SK-N-SH (cell line): Measurements from ENCODE around the gene FOCAD. TPM values are rescaled to one million over a fixed set of nuclear protein-coding genes. Genes with fewer than 3 reads are reported as not detected.

Source experiments
- CTCF ChIA-PET: fragments of 300-600, 350-600 bp; formaldehyde crosslinking; extraction: SDS; loops from one replicate; lab custom pipeline; 2021; lab: Yijun Ruan, JAX
- POLR2A ChIA-PET: fragments of 350-600 bp; sonication (Branson Sonifier 250); formaldehyde crosslinking; extraction: SDS; loops from one replicate; lab custom pipeline; 2020; ENCODE audit warnings: antibody characterized with exemption, inconsistent platforms; lab: Yijun Ruan, JAX
- DNase-seq: peaks from one replicate; pipeline ENCODE4 v3.0.0; 2012
- H2AFZ ChIP-seq: fragments of 200-600 bp; sonication (generic); 2 replicates; pipeline ENCODE4 v1.8.1; 2016; ENCODE audit warnings: antibody characterized with exemption, mild to moderate bottlenecking, low read depth
- H3F3A ChIP-seq: fragments of 200-600 bp; sonication (generic); replicated peaks from 2 replicates; pipeline ENCODE3; 2016; ENCODE audit warnings: antibody characterized with exemption, mild to moderate bottlenecking; ENCODE audit not compliant: insufficient read depth
- H3K27ac ChIP-seq, 2 experiments: fragments of 200-500 bp in 1 of 2; fragments of 200-600 bp in 1 of 2; sonication (Bioruptor generic) in 1 of 2; sonication (generic), shearing (Covaris generic) in 1 of 2; 2 replicates each; pipeline versions ENCODE4 v1.5.1 to v1.6.1; 2014 to 2016; ENCODE audit warnings: low read depth in 2 of 2, inconsistent platforms in 1 of 2, low read length in 1 of 2, mild to moderate bottlenecking in 1 of 2, mixed read lengths in 1 of 2
- H3K27me3 ChIP-seq: fragments of 200-600 bp; sonication (generic), shearing (Covaris generic); 2 replicates; pipeline ENCODE4 v1.6.1; 2016; ENCODE audit warnings: mixed run types; ENCODE audit not compliant: insufficient read depth
- H3K36me3 ChIP-seq, 2 experiments: fragments of 200-500 bp in 1 of 2; fragments of 200-600 bp in 1 of 2; sonication (Bioruptor generic) in 1 of 2; sonication (generic) in 1 of 2; replicated peaks in 1 of 2; 2 replicates each; pipeline versions ENCODE3 to v1.5.1; 2014 to 2016; ENCODE audit warnings: low read length in 1 of 2, mild to moderate bottlenecking in 1 of 2; ENCODE audit not compliant: insufficient read depth in 2 of 2, control insufficient read depth in 1 of 2
- H3K4me1 ChIP-seq, 2 experiments: fragments of 200-500 bp in 1 of 2; fragments of 200-600 bp in 1 of 2; sonication (Bioruptor generic) in 1 of 2; sonication (generic), shearing (Covaris generic) in 1 of 2; 2 replicates each; pipeline versions ENCODE4 v1.5.1 to v1.6.1; 2014 to 2016; ENCODE audit warnings: low read depth in 1 of 2, low read length in 1 of 2, mixed run types in 1 of 2; ENCODE audit not compliant: insufficient read depth in 2 of 2, control insufficient read depth in 1 of 2
- H3K4me2 ChIP-seq: fragments of 200-600 bp; sonication (generic), shearing (Covaris generic); 2 replicates; pipeline ENCODE4 v1.6.1; 2017; ENCODE audit warnings: mixed run types
- H3K4me3 ChIP-seq, 2 experiments: fragments of 200-500 bp in 1 of 2; fragments of 200-600 bp in 1 of 2; sonication (Bioruptor generic) in 1 of 2; sonication (generic), shearing (Covaris generic) in 1 of 2; 2 replicates each; pipeline versions ENCODE4 v1.5.1 to v1.8.1; 2014 to 2016; ENCODE audit warnings: low read depth in 2 of 2, inconsistent platforms in 1 of 2, low read length in 1 of 2, mild to moderate bottlenecking in 1 of 2, mixed read lengths in 1 of 2, moderate library complexity in 1 of 2
- H3K79me2 ChIP-seq: fragments of 200-600 bp; sonication (generic); 2 replicates; pipeline ENCODE4 v1.8.1; 2017; ENCODE audit warnings: mild to moderate bottlenecking; ENCODE audit not compliant: insufficient read depth
- H3K9ac ChIP-seq: fragments of 200-600 bp; sonication (generic); 2 replicates; pipeline ENCODE4 v1.6.1; 2017; ENCODE audit warnings: mixed run types
- H3K9me2 ChIP-seq: fragments of 200-600 bp; sonication (generic); 2 replicates; pipeline ENCODE4 v1.6.1; 2017; ENCODE audit warnings: mixed run types
- H3K9me3 ChIP-seq: fragments of 200-600 bp; sonication (generic); 2 replicates; pipeline ENCODE4 v1.6.1; 2017; ENCODE audit warnings: mixed run types, mild to moderate bottlenecking, moderate library complexity
- H4K20me1 ChIP-seq: fragments of 200-600 bp; sonication (generic); 2 replicates; pipeline ENCODE4 v1.6.1; 2017; ENCODE audit warnings: mild to moderate bottlenecking, mixed run types; ENCODE audit not compliant: insufficient read depth
- CHD2 ChIP-seq: fragments of 150-350 bp; IDR thresholded peaks from 2 replicates; pipeline ENCODE4 v1.6.1; 2018; ENCODE audit warnings: low read length; ENCODE audit not compliant: partially characterized antibody
- FOSL2 ChIP-seq: IDR thresholded peaks from 2 replicates; pipeline ENCODE4 v1.4.0; 2012; ENCODE audit warnings: low read depth, mild to moderate bottlenecking, moderate library complexity, borderline replicate concordance
- GABPA ChIP-seq: IDR thresholded peaks from 2 replicates; pipeline ENCODE4 v1.4.0; 2012; ENCODE audit warnings: low read depth, mild to moderate bottlenecking
- GATA2 ChIP-seq: sonication (generic); formaldehyde crosslinking; IDR thresholded peaks from 2 replicates; pipeline ENCODE4 v1.5.0; 2020; ENCODE audit warnings: mild to moderate bottlenecking, missing genetic modification reagents
- JUND ChIP-seq: IDR thresholded peaks from 2 replicates; pipeline ENCODE4 v1.4.0; 2012
- MXI1 ChIP-seq: IDR thresholded peaks from 2 replicates; pipeline ENCODE4 v1.6.1; 2012; ENCODE audit warnings: mild to moderate bottlenecking, low read depth, low read length, improper control_type of control experiment
- NFIC ChIP-seq: IDR thresholded peaks from 2 replicates; pipeline ENCODE4 v1.4.0; 2012; ENCODE audit warnings: borderline replicate concordance
- NRF1 ChIP-seq: IDR thresholded peaks from 2 replicates; pipeline ENCODE4 v1.6.1; 2012; ENCODE audit warnings: low read depth, mild to moderate bottlenecking, low read length
- POLR2AphosphoS5 ChIP-seq: IDR thresholded peaks from 2 replicates; pipeline ENCODE4 v1.6.1; 2012; ENCODE audit warnings: low read depth, low read length
- SIN3A ChIP-seq: IDR thresholded peaks from 2 replicates; pipeline ENCODE4 v1.6.1; 2012; ENCODE audit warnings: low read depth, mild to moderate bottlenecking, low read length, moderate library complexity, borderline replicate concordance
- TAF1 ChIP-seq: IDR thresholded peaks from 2 replicates; pipeline ENCODE4 v1.6.1; 2012; ENCODE audit warnings: low read depth, mild to moderate bottlenecking, low read length, moderate library complexity, borderline replicate concordance
- WGBS: methylation state at CpG from one replicate; pipeline ENCODE4 v1.1.6; 2017; ENCODE audit warnings: low lambda C conversion rate; 5-methylcytosine and 5-hydroxymethylcytosine counted together
- polyA plus RNA-seq, 3 experiments: library from polyadenylated mRNA; depleted of rRNA; stranded (reverse); fragments of >200 nt; gene quantifications; 2 replicates each; pipeline ENCODE4 v1.2.3, GENCODE V29; 2012
- TF ChIP-seq, protein P1 (sequence below): fragments of 200-600 bp; sonication (generic); IDR thresholded peaks from 2 replicates; pipeline ENCODE4 v1.6.1; 2017; ENCODE audit warnings: antibody characterized with exemption, mild to moderate bottlenecking, moderate library complexity
- TF ChIP-seq, protein P2 (sequence below): IDR thresholded peaks from 2 replicates; pipeline ENCODE4 v1.4.0; 2012; ENCODE audit warnings: low read depth
- TF ChIP-seq, protein P3 (sequence below): IDR thresholded peaks from 2 replicates; pipeline ENCODE4; 2012

FOCAD gene, protein sequence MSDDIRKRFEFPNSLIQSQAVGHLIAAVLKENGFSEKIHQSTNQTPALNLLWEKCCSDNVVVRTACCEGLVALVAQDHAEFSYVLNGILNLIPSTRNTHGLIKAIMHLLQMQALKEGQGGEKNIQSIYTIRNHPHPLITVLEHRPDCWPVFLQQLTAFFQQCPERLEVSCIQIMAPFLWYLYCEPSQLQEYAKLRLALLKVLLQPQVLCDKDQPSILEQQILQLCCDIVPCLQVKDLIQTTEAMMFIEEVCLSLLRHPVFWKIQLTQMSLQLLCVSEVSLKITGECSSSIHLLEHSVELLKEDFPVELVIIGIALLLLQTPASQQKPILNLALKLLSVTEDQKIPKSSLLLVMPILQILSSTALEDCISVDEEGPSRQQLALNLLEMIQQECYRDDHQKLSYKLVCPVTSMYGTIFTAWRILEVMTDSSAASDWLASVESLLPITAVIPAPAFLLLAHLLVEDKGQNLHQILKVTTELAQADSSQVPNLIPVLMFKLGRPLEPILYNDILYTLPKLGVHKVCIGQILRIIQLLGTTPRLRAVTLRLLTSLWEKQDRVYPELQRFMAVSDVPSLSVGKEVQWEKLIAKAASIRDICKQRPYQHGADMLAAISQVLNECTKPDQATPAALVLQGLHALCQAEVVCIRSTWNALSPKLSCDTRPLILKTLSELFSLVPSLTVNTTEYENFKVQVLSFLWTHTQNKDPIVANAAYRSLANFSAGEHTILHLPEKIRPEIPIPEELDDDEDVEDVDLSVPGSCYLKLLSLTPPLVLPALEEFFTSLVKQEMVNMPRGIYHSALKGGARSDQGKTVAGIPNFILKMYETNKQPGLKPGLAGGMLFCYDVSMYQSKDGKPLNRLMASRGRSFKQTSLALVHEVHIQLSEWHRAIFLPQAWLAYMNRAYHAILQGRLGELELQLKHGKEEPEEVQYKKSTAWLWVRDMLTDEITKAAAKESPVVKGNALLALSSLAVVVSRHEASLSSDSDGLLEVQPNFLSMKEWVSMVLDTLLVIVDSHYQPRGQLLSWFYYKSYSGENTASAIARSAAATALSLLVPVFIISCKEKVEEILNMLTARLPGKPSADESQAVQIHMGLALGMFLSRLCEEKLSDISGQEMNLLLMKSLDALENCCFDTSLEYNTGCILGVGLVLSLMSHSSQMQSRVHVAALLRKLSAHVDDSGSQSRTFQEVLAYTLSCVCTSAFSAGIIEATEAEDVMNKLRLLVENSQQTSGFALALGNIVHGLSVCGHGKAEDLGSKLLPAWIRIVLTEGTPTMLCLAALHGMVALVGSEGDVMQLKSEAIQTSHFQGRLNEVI (N-terminal part only)
- 15.8 and 18.5 TPM in 2 replicates for polyA plus RNA-seq (2012; rRNA removed)
- polyA plus RNA-seq (2012; cell fraction: cytosol; rRNA removed): 13.4 and 13.6 TPM in 2 replicates
- 23.2 and 35.4 TPM in 2 replicates for polyA plus RNA-seq (2012; cell fraction: nucleus; rRNA removed)

DNA sequence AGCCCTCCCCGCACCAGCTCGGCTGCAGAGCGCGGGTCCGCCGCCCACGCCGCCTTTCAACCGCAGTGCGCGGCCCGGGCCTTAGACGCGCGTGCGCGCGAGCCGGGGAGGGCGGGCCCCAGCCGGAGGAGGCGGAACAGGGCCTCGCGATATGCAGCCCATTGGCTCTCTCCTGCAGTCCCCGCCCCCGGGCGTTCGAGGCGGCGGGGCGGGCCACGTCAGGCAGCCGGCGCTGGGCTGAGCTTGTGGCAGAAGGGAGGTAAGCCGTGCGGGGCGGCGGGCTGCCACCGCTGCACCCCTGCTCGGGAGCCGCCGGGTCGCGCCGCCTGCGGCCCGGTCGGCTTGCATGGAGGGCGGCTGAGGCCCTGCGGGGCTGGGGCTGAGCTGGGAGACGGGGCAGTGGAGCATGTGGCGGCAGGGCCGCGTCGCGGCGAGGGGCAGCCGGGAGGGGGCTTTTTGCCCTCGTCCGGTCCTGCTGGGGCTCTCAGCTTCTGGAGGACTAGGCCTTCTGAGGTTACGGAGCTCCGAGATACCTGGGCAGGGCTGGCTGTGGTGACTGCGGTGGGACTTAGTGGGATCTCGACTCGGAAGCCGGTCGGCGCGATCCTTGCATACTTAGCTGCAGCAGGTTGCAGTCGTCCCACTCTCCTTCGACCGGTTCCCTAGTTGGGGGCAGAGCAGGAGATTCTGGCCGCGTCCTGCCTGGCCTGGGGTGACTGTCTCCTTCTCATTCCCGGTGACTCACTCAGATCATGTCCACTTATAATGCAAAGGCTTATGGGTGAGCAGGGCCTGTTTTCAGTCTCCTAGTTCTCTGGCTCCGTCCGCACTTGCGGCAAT lies at the start of gene FOCAD:
Gene FOCAD, plus strand, starts transcription at position 225 of the 840 bp plus-strand sequence. CDS start 31,095 bp downstream, outside the sequence.
- TF ChIP-seq JUND (peak; percentile 55), NFIC (no peak), TAF1 (peak; percentile 89), NRF1 (peak; percentile 88), MXI1 (peak; percentile 76), FOSL2 (peak; percentile 70; the same call in 1 of the 2 replicates), GATA2 (no peak), GABPA (no peak), POLR2AphosphoS5 (peak; percentile 63; the same call in 1 of the 2 replicates), CHD2 (peak; percentile 89), SIN3A (peak; percentile 58; the same call in 1 of the 2 replicates)
- TF ChIP-seq, protein P1, sequence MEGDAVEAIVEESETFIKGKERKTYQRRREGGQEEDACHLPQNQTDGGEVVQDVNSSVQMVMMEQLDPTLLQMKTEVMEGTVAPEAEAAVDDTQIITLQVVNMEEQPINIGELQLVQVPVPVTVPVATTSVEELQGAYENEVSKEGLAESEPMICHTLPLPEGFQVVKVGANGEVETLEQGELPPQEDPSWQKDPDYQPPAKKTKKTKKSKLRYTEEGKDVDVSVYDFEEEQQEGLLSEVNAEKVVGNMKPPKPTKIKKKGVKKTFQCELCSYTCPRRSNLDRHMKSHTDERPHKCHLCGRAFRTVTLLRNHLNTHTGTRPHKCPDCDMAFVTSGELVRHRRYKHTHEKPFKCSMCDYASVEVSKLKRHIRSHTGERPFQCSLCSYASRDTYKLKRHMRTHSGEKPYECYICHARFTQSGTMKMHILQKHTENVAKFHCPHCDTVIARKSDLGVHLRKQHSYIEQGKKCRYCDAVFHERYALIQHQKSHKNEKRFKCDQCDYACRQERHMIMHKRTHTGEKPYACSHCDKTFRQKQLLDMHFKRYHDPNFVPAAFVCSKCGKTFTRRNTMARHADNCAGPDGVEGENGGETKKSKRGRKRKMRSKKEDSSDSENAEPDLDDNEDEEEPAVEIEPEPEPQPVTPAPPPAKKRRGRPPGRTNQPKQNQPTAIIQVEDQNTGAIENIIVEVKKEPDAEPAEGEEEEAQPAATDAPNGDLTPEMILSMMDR: no peak
- TF ChIP-seq, protein P2, sequence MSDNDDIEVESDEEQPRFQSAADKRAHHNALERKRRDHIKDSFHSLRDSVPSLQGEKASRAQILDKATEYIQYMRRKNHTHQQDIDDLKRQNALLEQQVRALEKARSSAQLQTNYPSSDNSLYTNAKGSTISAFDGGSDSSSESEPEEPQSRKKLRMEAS: peak; percentile 65; the same call in 1 of the 2 replicates
- TF ChIP-seq, protein P3, sequence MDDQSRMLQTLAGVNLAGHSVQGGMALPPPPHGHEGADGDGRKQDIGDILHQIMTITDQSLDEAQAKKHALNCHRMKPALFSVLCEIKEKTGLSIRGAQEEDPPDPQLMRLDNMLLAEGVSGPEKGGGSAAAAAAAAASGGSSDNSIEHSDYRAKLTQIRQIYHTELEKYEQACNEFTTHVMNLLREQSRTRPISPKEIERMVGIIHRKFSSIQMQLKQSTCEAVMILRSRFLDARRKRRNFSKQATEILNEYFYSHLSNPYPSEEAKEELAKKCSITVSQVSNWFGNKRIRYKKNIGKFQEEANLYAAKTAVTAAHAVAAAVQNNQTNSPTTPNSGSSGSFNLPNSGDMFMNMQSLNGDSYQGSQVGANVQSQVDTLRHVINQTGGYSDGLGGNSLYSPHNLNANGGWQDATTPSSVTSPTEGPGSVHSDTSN: peak; percentile 19; the same call in 1 of the 2 replicates
- Histone ChIP-seq H3K4me1 (peaks cover 8 to 11% of the 10 kb centered on the region in 2 experiments; a peak in 3 of 4 replicates), H3K79me2 (peaks cover 42% of the 10 kb centered on the region), H2AFZ (peak within 1 kb of the TSS; percentile 87), H3K9me3 (no peaks in the 10 kb centered on the region), H3F3A (peaks cover 20% of the 10 kb centered on the region), H3K27me3 (no peaks in the 10 kb centered on the region), H3K9me2 (no peaks in the 10 kb centered on the region), H3K36me3 (no peaks in the 10 kb centered on the region), H3K27ac (peak within 1 kb of the TSS; percentile 85 to 87), H4K20me1 (0 out of 2 replicates have a peak, but pooled peaks cover 7% of the 10 kb centered on the region), H3K4me2 (peak within 1 kb of the TSS; percentile 96), H3K9ac (peak within 1 kb of the TSS; percentile 79), H3K4me3 (peak within 1 kb of the TSS; percentile 90 to 91)
- ChIA-PET CTCF (interaction anchor here (1.1 to 1.7 kb wide), 7 partner anchors 8 to 427 kb away, joined by 3 to 6 read pairs (median 4); partner anchors contain the start of gene MLLT3), POLR2A (interaction anchor here (0.7 to 1.8 kb wide), 7 partner anchors 8 to 1275 kb away, joined by 3 to 8 read pairs (median 3); partner anchors contain the start of gene MLLT3)
- WGBS: 2% methylated on average over 16 of the region's 78 CpGs
- peak; percentile 98 for DNase-seq
